HCT116 (cell line): ENCODE measurements around the gene DCD. TPM values are rescaled to one million over a fixed set of nuclear protein-coding genes. Genes with fewer than 3 reads are reported as not detected.

Experiments
- ATAC-seq: fragments of 200-7000 bp; cut with Tn5 transposase; 2 replicates; pipeline ENCODE4 v1.9.1; 2020; ENCODE audit warnings: mild to moderate bottlenecking, moderate library complexity
- BruUV-seq: library from RNA; stranded (reverse); fragments of 400-500 nt; replicated peaks from 2 replicates; lab custom pipeline; 2021; lab: Mats Ljungman, UMichigan
- CTCF ChIA-PET: fragments of 300-600 bp; sonication (Branson Sonifier 250); formaldehyde crosslinking; loops from one replicate; lab custom pipeline; 2021; ENCODE audit warnings: antibody characterized with exemption; lab: Charles Lee
- POLR2A ChIA-PET: fragments of 300-600, 350-600 bp; sonication (Branson Sonifier 250); formaldehyde crosslinking; loops from one replicate; lab custom pipeline; 2021; ENCODE audit warnings: antibody characterized with exemption; lab: Charles Lee
- RAD21 ChIA-PET, 2 experiments: fragments of 300-600 bp; sonication (Branson Sonifier 250); formaldehyde crosslinking; loops; one replicate each; lab custom pipeline; 2023; ENCODE audit warnings: low total read pairs in 2 of 2; ENCODE audit not compliant: uncharacterized antibody in 2 of 2, unreplicated experiment in 2 of 2, low non-redundant PET in 1 of 2; lab: Charles Lee
- DNase-seq: peaks from one replicate; pipeline ENCODE4 v3.0.0-alpha.2; 2010; ENCODE audit warnings: low read depth, low spot score
- H2AFZ ChIP-seq: fragments of 200-600 bp; shearing (Covaris generic), sonication (generic); 2 replicates; pipeline ENCODE4 v1.6.1; 2017; ENCODE audit warnings: low read depth, mixed run types, mixed read lengths, antibody characterized with exemption, low read length; ENCODE audit not compliant: poor library complexity, severe bottlenecking
- H3K27ac ChIP-seq: 2 replicates; pipeline ENCODE4 v1.5.1; 2012; ENCODE audit warnings: low read depth, low read length
- H3K27me3 ChIP-seq: fragments of 200-600 bp; sonication (generic); 2 replicates; pipeline ENCODE4 v1.6.1; 2016; ENCODE audit warnings: mixed run types, low read length, mixed read lengths; ENCODE audit not compliant: insufficient read depth
- H3K36me3 ChIP-seq, 2 experiments: fragments of 200-500 bp in 1 of 2; fragments of 200-600 bp in 1 of 2; sonication (Bioruptor generic) in 1 of 2; sonication (generic) in 1 of 2; 2 replicates each; pipeline versions ENCODE4 v1.5.1 to v1.6.1; 2014 to 2016; ENCODE audit warnings: low read length in 2 of 2, inconsistent platforms in 1 of 2, mixed read lengths in 1 of 2, mixed run types in 1 of 2; ENCODE audit not compliant: insufficient read depth in 2 of 2, control insufficient read depth in 1 of 2
- H3K4me1 ChIP-seq, 2 experiments: fragments of 200-600 bp in 1 of 2; sonication (generic) in 1 of 2; 2 replicates each; pipeline versions ENCODE4 v1.5.1 to v1.6.1; 2012 to 2017; ENCODE audit warnings: low read length in 2 of 2, inconsistent platforms in 1 of 2, mild to moderate bottlenecking in 1 of 2, mixed read lengths in 1 of 2, mixed run types in 1 of 2, moderate library complexity in 1 of 2; ENCODE audit not compliant: insufficient read depth in 2 of 2, control insufficient read depth in 1 of 2
- H3K4me2 ChIP-seq: fragments of 200-600 bp; sonication (generic); 2 replicates; pipeline ENCODE4 v1.6.1; 2017; ENCODE audit warnings: mixed run types, low read length, mixed read lengths
- H3K4me3 ChIP-seq, 2 experiments: fragments of 200-600 bp in 1 of 2; sonication (generic) in 1 of 2; replicated peaks in 1 of 2; 2 replicates each; pipeline ENCODE4 v1.5.1; 2011 to 2016; ENCODE audit warnings: low read length in 2 of 2, control low read depth in 1 of 2, low read depth in 1 of 2, mild to moderate bottlenecking in 1 of 2, mixed read lengths in 1 of 2, mixed run types in 1 of 2
- H3K79me2 ChIP-seq: fragments of 200-600 bp; sonication (generic); 2 replicates; pipeline ENCODE4 v1.6.1; 2017; ENCODE audit warnings: mild to moderate bottlenecking, mixed run types, low read length, moderate library complexity, mixed read lengths; ENCODE audit not compliant: insufficient read depth
- H3K9ac ChIP-seq: fragments of 200-600 bp; sonication (generic); 2 replicates; pipeline ENCODE4 v1.6.1; 2016; ENCODE audit warnings: low read length, mixed read lengths
- H3K9me2 ChIP-seq: fragments of 200-600 bp; sonication (generic), shearing (Covaris generic); 2 replicates; pipeline ENCODE4 v1.6.1; 2017; ENCODE audit warnings: mixed run types, mild to moderate bottlenecking, moderate library complexity; ENCODE audit not compliant: insufficient read depth
- H3K9me3 ChIP-seq, 2 experiments: fragments of 200-500 bp in 1 of 2; fragments of 200-600 bp in 1 of 2; sonication (Bioruptor generic) in 1 of 2; sonication (generic) in 1 of 2; 2 replicates each; pipeline ENCODE4 v1.6.1; 2014 to 2017; ENCODE audit warnings: low read length in 2 of 2, mixed read lengths in 2 of 2, inconsistent platforms in 1 of 2, low read depth in 1 of 2, mild to moderate bottlenecking in 1 of 2, mixed run types in 1 of 2, moderate library complexity in 1 of 2; ENCODE audit not compliant: control insufficient read depth in 1 of 2, insufficient read depth in 1 of 2
- H4K20me1 ChIP-seq: fragments of 200-600 bp; sonication (generic), shearing (Covaris generic); 2 replicates; pipeline ENCODE4 v1.6.1; 2017; ENCODE audit warnings: mixed run types, mild to moderate bottlenecking, moderate library complexity; ENCODE audit not compliant: insufficient read depth
- CBX3 ChIP-seq: IDR thresholded peaks from 2 replicates; pipeline ENCODE4 v1.6.1; 2012; ENCODE audit warnings: low read depth
- EGR1 ChIP-seq: IDR thresholded peaks from 2 replicates; pipeline ENCODE4 v1.6.1; 2012; ENCODE audit warnings: low read depth
- JUND ChIP-seq: IDR thresholded peaks from 2 replicates; pipeline ENCODE4 v1.6.1; 2012
- POLR2A ChIP-seq: IDR thresholded peaks from 2 replicates; pipeline ENCODE4 v1.7.0; 2011; ENCODE audit warnings: borderline replicate concordance; ENCODE audit not compliant: insufficient read depth, insufficient read length; ENCODE audit errors: extremely low read depth
- POLR2AphosphoS5 ChIP-seq: IDR thresholded peaks from 2 replicates; pipeline ENCODE4 v1.6.1; 2011; ENCODE audit warnings: mild to moderate bottlenecking, low read depth, low read length, moderate library complexity
- SIN3A ChIP-seq: IDR thresholded peaks from 2 replicates; pipeline ENCODE4 v1.6.1; 2012; ENCODE audit warnings: low read depth
- SP1 ChIP-seq: IDR thresholded peaks from 2 replicates; pipeline ENCODE4 v1.6.1; 2012; ENCODE audit warnings: low read depth
- SRF ChIP-seq: IDR thresholded peaks from 2 replicates; pipeline ENCODE4 v1.6.1; 2012; ENCODE audit warnings: low read depth
- TCF7L2 ChIP-seq: IDR thresholded peaks from 2 replicates; pipeline ENCODE4 v1.7.0; 2011; ENCODE audit warnings: borderline replicate concordance, inconsistent platforms; ENCODE audit not compliant: insufficient read depth, insufficient read length; ENCODE audit errors: extremely low read depth
- ZFX ChIP-seq: fragments of 450-650 bp; IDR thresholded peaks from 2 replicates; pipeline ENCODE4 v1.6.1; 2017
- ZNF274 ChIP-seq: fragments of 200-500 bp; sonication (Bioruptor generic); IDR thresholded peaks from 2 replicates; pipeline ENCODE4 v1.6.1; 2014; ENCODE audit warnings: mild to moderate bottlenecking, low read depth, low read length, inconsistent platforms
- intact Hi-C: fragments of 100-400 bp; cut with micrococcal nuclease; formaldehyde crosslinking; loops from 2 replicates; pipeline ENCODE4 v1.10.0; 2022
- total RNA-seq: library from RNA; stranded (reverse); gene quantifications from one replicate; pipeline ENCODE4 v1.2.1, GENCODE V29; 2021; ENCODE audit not compliant: unreplicated experiment
- TF ChIP-seq, protein P1 (sequence below): IDR thresholded peaks from 2 replicates; pipeline ENCODE4 v1.6.1; 2012; ENCODE audit warnings: low read depth
- TF ChIP-seq, protein P2 (sequence below), 3 experiments: fragments of 200-600 bp in 1 of 3; sonication (generic) in 1 of 3; IDR thresholded peaks in 2 of 3; conservative IDR thresholded peaks in 1 of 3; 2 replicates each; pipeline ENCODE4 v1.5.1; 2012 to 2017; ENCODE audit warnings: low read depth in 2 of 3, low read length in 2 of 3, antibody characterized with exemption in 1 of 3, borderline replicate concordance in 1 of 3, control low read depth in 1 of 3, mild to moderate bottlenecking in 1 of 3, mixed read lengths in 1 of 3, mixed run types in 1 of 3, moderate library complexity in 1 of 3; ENCODE audit not compliant: insufficient read depth in 1 of 3
- TF ChIP-seq, protein P3 (sequence below): IDR thresholded peaks from 2 replicates; pipeline ENCODE4 v1.6.1; 2011; ENCODE audit warnings: mild to moderate bottlenecking, low read length, moderate library complexity; ENCODE audit not compliant: insufficient replicate concordance; ENCODE audit errors: extremely low read depth

Gene DCD
- total RNA-seq, 1 experiment from 2014 or later, result not detected

DNA sequence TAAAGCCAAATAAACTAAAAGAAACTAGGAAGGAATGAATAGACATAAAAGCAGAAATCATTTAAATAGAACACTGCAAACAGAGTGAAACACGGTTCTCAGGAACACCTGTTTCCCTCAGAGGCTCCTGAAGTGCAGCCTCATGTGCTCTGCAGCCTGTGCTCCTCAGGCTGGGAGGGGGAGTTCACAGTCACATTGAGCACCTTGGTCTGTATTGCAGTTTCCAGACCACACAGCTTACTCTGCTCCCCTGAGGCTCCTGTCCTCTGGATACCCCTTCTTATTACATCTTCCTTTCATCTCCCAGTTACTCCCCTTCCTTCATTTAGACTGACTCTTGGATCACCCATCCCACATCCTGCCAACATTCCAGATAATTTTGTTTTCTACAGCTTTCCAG is 49.7 kb upstream of the DCD start:
- no peak for ATAC-seq

More for the DNA sequence above, 49.7 kb upstream of the DCD start:
- Histone ChIP-seq H3K9ac (no peak overlapping the region), H3K27me3 (peaks cover 50% of the 10 kb centered on the region), H4K20me1 (no peaks in the 10 kb centered on the region), H3K9me2 (no peaks in the 10 kb centered on the region), H3K4me2 (no peak overlapping the region), H2AFZ (no peak overlapping the region), H3K9me3 (no peaks in the 10 kb centered on the region), H3K79me2 (no peaks in the 10 kb centered on the region), H3K36me3 (no peaks in the 10 kb centered on the region), H3K4me3 (no peak overlapping the region), H3K27ac (no peak overlapping the region), H3K4me1 (no peaks in the 10 kb centered on the region)
- no peak for DNase-seq
- intact Hi-C loops, result no loop called here
- POLR2A ChIA-PET, result no interaction called here
- TF ChIP-seq, protein P1, sequence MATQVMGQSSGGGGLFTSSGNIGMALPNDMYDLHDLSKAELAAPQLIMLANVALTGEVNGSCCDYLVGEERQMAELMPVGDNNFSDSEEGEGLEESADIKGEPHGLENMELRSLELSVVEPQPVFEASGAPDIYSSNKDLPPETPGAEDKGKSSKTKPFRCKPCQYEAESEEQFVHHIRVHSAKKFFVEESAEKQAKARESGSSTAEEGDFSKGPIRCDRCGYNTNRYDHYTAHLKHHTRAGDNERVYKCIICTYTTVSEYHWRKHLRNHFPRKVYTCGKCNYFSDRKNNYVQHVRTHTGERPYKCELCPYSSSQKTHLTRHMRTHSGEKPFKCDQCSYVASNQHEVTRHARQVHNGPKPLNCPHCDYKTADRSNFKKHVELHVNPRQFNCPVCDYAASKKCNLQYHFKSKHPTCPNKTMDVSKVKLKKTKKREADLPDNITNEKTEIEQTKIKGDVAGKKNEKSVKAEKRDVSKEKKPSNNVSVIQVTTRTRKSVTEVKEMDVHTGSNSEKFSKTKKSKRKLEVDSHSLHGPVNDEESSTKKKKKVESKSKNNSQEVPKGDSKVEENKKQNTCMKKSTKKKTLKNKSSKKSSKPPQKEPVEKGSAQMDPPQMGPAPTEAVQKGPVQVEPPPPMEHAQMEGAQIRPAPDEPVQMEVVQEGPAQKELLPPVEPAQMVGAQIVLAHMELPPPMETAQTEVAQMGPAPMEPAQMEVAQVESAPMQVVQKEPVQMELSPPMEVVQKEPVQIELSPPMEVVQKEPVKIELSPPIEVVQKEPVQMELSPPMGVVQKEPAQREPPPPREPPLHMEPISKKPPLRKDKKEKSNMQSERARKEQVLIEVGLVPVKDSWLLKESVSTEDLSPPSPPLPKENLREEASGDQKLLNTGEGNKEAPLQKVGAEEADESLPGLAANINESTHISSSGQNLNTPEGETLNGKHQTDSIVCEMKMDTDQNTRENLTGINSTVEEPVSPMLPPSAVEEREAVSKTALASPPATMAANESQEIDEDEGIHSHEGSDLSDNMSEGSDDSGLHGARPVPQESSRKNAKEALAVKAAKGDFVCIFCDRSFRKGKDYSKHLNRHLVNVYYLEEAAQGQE, result no peak
- TF ChIP-seq SIN3A (no peak), JUND (no peak), ZFX (no peak), EGR1 (no peak), SP1 (no peak), SRF (no peak), CBX3 (no peak), POLR2A (no peak), TCF7L2 (no peak), POLR2AphosphoS5 (no peak), ZNF274 (no peak)
- TF ChIP-seq, protein P2, sequence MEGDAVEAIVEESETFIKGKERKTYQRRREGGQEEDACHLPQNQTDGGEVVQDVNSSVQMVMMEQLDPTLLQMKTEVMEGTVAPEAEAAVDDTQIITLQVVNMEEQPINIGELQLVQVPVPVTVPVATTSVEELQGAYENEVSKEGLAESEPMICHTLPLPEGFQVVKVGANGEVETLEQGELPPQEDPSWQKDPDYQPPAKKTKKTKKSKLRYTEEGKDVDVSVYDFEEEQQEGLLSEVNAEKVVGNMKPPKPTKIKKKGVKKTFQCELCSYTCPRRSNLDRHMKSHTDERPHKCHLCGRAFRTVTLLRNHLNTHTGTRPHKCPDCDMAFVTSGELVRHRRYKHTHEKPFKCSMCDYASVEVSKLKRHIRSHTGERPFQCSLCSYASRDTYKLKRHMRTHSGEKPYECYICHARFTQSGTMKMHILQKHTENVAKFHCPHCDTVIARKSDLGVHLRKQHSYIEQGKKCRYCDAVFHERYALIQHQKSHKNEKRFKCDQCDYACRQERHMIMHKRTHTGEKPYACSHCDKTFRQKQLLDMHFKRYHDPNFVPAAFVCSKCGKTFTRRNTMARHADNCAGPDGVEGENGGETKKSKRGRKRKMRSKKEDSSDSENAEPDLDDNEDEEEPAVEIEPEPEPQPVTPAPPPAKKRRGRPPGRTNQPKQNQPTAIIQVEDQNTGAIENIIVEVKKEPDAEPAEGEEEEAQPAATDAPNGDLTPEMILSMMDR (IDR thresholded peaks at IDR 0.05 in 2 of 3, conservative IDR thresholded peaks at IDR 0.05 in 1 of 3; ENCODE audit: borderline replicate concordance in 1 of 3, insufficient read depth in 1 of 3, low read depth in 2 of 3, low read length in 2 of 3), result no peak
- TF ChIP-seq, protein P3, sequence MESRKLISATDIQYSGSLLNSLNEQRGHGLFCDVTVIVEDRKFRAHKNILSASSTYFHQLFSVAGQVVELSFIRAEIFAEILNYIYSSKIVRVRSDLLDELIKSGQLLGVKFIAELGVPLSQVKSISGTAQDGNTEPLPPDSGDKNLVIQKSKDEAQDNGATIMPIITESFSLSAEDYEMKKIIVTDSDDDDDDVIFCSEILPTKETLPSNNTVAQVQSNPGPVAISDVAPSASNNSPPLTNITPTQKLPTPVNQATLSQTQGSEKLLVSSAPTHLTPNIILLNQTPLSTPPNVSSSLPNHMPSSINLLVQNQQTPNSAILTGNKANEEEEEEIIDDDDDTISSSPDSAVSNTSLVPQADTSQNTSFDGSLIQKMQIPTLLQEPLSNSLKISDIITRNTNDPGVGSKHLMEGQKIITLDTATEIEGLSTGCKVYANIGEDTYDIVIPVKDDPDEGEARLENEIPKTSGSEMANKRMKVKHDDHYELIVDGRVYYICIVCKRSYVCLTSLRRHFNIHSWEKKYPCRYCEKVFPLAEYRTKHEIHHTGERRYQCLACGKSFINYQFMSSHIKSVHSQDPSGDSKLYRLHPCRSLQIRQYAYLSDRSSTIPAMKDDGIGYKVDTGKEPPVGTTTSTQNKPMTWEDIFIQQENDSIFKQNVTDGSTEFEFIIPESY, result no peak
- CTCF ChIA-PET, result interaction anchor here (1.2 kb wide), 1 partner anchor 15 kb away, joined by 4 read pairs; no protein-coding TSS in a partner anchor
- RAD21 ChIA-PET, result no interaction called here
- BruUV-seq, result no TSS peak
